Neural progenitor cell (in vitro differentiated cells): ENCODE data around the gene NUDT5. TPM values are rescaled to one million over a fixed set of nuclear protein-coding genes. Genes with fewer than 3 reads are reported as not detected.
A peak's percentile ranks its signal among the peaks of the same experiment; 100 is the strongest.

ENCODE experiments used
- DNase-seq: peaks from one replicate; pipeline ENCODE4 v3.0.0-alpha.2; 2016; ENCODE audit warnings: low spot score
- H2AFZ ChIP-seq: fragments of 200-600 bp; sonication (generic); replicated peaks from 2 replicates; pipeline ENCODE4 v1.6.1; 2016; ENCODE audit warnings: antibody characterized with exemption
- H3F3A ChIP-seq: fragments of 200-600 bp; sonication (generic); 2 replicates; pipeline ENCODE4 v1.6.1; 2016; ENCODE audit warnings: antibody characterized with exemption, low read depth
- H3K27ac ChIP-seq: fragments of 200-600 bp; sonication (generic); 2 replicates; pipeline ENCODE4 v1.5.1; 2016; ENCODE audit warnings: mild to moderate bottlenecking
- H3K27me3 ChIP-seq: fragments of 200-600 bp; sonication (generic); 2 replicates; pipeline ENCODE4 v1.6.1; 2016; ENCODE audit warnings: mild to moderate bottlenecking, moderate library complexity
- H3K36me3 ChIP-seq: fragments of 200-600 bp; sonication (generic); 2 replicates; pipeline ENCODE4 v1.5.1; 2016
- H3K4me1 ChIP-seq: fragments of 200-600 bp; sonication (generic); 2 replicates; pipeline ENCODE4 v1.6.1; 2016; ENCODE audit warnings: mixed run types
- H3K4me2 ChIP-seq: fragments of 200-600 bp; sonication (generic); 2 replicates; pipeline ENCODE4 v1.6.1; 2016
- H3K4me3 ChIP-seq: fragments of 200-600 bp; sonication (generic); 2 replicates; pipeline ENCODE4 v1.5.1; 2016
- H3K79me2 ChIP-seq: fragments of 200-600 bp; sonication (generic); 2 replicates; pipeline ENCODE4 v1.6.1; 2016; ENCODE audit warnings: low read depth
- H3K9ac ChIP-seq: fragments of 200-600 bp; sonication (generic); 2 replicates; pipeline ENCODE4 v1.6.1; 2016
- H3K9me3 ChIP-seq: fragments of 200-600 bp; sonication (generic); 2 replicates; pipeline ENCODE4 v1.5.1; 2016; ENCODE audit warnings: low read depth
- H4K20me1 ChIP-seq: fragments of 200-600 bp; sonication (generic); 2 replicates; pipeline ENCODE4 v1.6.1; 2016; ENCODE audit warnings: low read depth
- H3K27ac Mint-ChIP-seq: 3 replicates; pipeline ENCODE4 v1.8.0; 2021; ENCODE audit warnings: mixed read lengths
- H3K27me3 Mint-ChIP-seq: 2 replicates; pipeline ENCODE4 v1.8.0; 2022; ENCODE audit warnings: low read depth, mild to moderate bottlenecking, inconsistent platforms, moderate library complexity, mixed read lengths; ENCODE audit not compliant: insufficient read depth
- H3K36me3 Mint-ChIP-seq: 3 replicates; pipeline ENCODE4 v1.8.0; 2021; ENCODE audit warnings: mixed read lengths
- H3K4me1 Mint-ChIP-seq: 3 replicates; pipeline ENCODE4 v1.8.0; 2021; ENCODE audit warnings: mixed read lengths
- H3K4me3 Mint-ChIP-seq: 3 replicates; pipeline ENCODE4 v1.8.0; 2021; ENCODE audit warnings: mild to moderate bottlenecking, moderate library complexity, mixed read lengths
- H3K9me3 Mint-ChIP-seq: 3 replicates; pipeline ENCODE4 v1.8.0; 2020; ENCODE audit warnings: mixed read lengths
- CTCF ChIP-seq: fragments of 200-600 bp; sonication (generic); IDR thresholded peaks from 2 replicates; pipeline ENCODE4 v1.5.1; 2017; ENCODE audit warnings: antibody characterized with exemption, mild to moderate bottlenecking
- EZH2 ChIP-seq: fragments of 200-600 bp; sonication (generic); IDR thresholded peaks from 2 replicates; pipeline ENCODE4 v1.6.1; 2017; ENCODE audit warnings: antibody characterized with exemption, mild to moderate bottlenecking, moderate library complexity
- EZH2phosphoT487 ChIP-seq: fragments of 200-600 bp; sonication (generic); IDR thresholded peaks from 2 replicates; pipeline ENCODE4 v1.6.1; 2017; ENCODE audit warnings: antibody characterized with exemption
- microRNA counts: library from miRNA; unstranded; fragments of <30 nt; microRNA quantifications from one replicate; lab custom pipeline; 2016
- microRNA-seq: library from miRNA; unstranded; fragments of <30 nt; microRNA quantifications from one replicate; pipeline ENCODE4, GENCODE V29; 2016
- small RNA-seq: library from RNA; depleted of rRNA; stranded (forward); fragments of <200 nt; gene quantifications from one replicate; pipeline ENCODE3, GENCODE V24; 2015
- total RNA-seq: library from RNA; depleted of rRNA; stranded (reverse); fragments of >200 nt; gene quantifications from 2 replicates; pipeline ENCODE4 v1.2.3, GENCODE V29; 2015; ENCODE audit warnings: low replicate concordance

NUDT5 gene
- total RNA-seq, 1 donor from 2014 or later, result 85.0 TPM

GRCh38 chr10:12121673-12122072 is 74.0 kb downstream of the NUDT5 start:
- Histone ChIP-seq H3K27me3 (no peaks in the 10 kb centered on the region), H3F3A (peaks cover 3% of the 10 kb centered on the region), H3K9me3 (no peaks in the 10 kb centered on the region), H3K27ac (no peak overlapping the region), H3K4me2 (no peak overlapping the region), H3K4me3 (no peak overlapping the region), H2AFZ (no peak overlapping the region), H3K36me3 (peaks cover 3% of the 10 kb centered on the region), H3K9ac (no peak overlapping the region), H4K20me1 (no peaks in the 10 kb centered on the region), H3K4me1 (no peaks in the 10 kb centered on the region), H3K79me2 (no peaks in the 10 kb centered on the region)
- Mint-ChIP-seq H3K27ac (no peak overlapping the region), H3K4me1 (no peaks in the 10 kb centered on the region), H3K27me3 (no peaks in the 10 kb centered on the region), H3K36me3 (peaks cover 33% of the 10 kb centered on the region), H3K9me3 (no peaks in the 10 kb centered on the region), H3K4me3 (no peak overlapping the region)
- TF ChIP-seq EZH2phosphoT487 (no peak), EZH2 (no peak), CTCF (no peak)
- no peak for DNase-seq

MicroRNA genes within 50 kb of the gene (microRNA counts, 767-probe panel; counts per million panel counts)
- microRNA hsa-miR-548ak (lab: Ali Mortazavi, UCI), result 460 counts per million, percentile 90 among the panel's probes with 10 or more counts

Small RNA genes lying within 50 kb of the gene (microRNA-seq; reads per million reads assigned to microRNA genes)
- not detected for gene MIR548AK

Small RNA genes lying within 50 kb of the gene (small RNA-seq; reads per million reads assigned to genes)
- gene MIR548AK (not detected), gene RNU6-88P (not detected)

Other genes with a start within 250 kb of the NUDT5 start
- 19.6 and 33.2 TPM in 2 replicates for gene UPF2, start 153.1 kb downstream of the NUDT5 start, total RNA-seq
- 53.9 and 62.0 TPM in 2 replicates for gene DHTKD1, start 126.9 kb downstream of the NUDT5 start, total RNA-seq
- gene SEC61A2, start 66.2 kb downstream of the NUDT5 start, total RNA-seq, result 39.1 and 39.6 TPM in 2 replicates
- 134 and 135 TPM in 2 replicates for gene CDC123, start 297 bp upstream of the NUDT5 start, total RNA-seq
- gene CAMK1D, start 153.7 kb upstream of the NUDT5 start, total RNA-seq, result 7.6 and 8.8 TPM in 2 replicates